Osteoblast (primary cell): ENCODE measurements around the gene DOCK11. TPM values are rescaled to one million over a fixed set of nuclear protein-coding genes. Genes with fewer than 3 reads are reported as not detected.

ENCODE experiments used
- DNase-seq: peaks from one replicate; pipeline ENCODE4 v3.0.0; 2011; ENCODE audit warnings: low spot score, mixed read lengths; ENCODE audit not compliant: insufficient read length; ENCODE audit errors: missing footprints
- H2AFZ ChIP-seq: 2 replicates; pipeline ENCODE4 v1.6.0; 2011; ENCODE audit warnings: mild to moderate bottlenecking, low read length
- H3K27ac ChIP-seq: 2 replicates; pipeline ENCODE4 v1.5.1; 2011; ENCODE audit warnings: mild to moderate bottlenecking, low read depth, low read length, moderate library complexity
- H3K27me3 ChIP-seq: 2 replicates; pipeline ENCODE4 v1.6.0; 2012; ENCODE audit warnings: mild to moderate bottlenecking, control low read depth, inconsistent platforms, low read length, moderate library complexity; ENCODE audit not compliant: insufficient read depth
- H3K36me3 ChIP-seq: 2 replicates; pipeline ENCODE4 v1.5.1; 2011; ENCODE audit warnings: mild to moderate bottlenecking, low read length, control low read depth, moderate library complexity; ENCODE audit not compliant: insufficient read depth
- H3K4me1 ChIP-seq: 2 replicates; pipeline ENCODE4 v1.5.1; 2011; ENCODE audit warnings: mild to moderate bottlenecking, low read length, control low read depth, moderate library complexity; ENCODE audit not compliant: insufficient read depth
- H3K4me2 ChIP-seq: 2 replicates; pipeline ENCODE4 v1.6.0; 2011; ENCODE audit warnings: mild to moderate bottlenecking, low read length; ENCODE audit not compliant: insufficient read depth
- H3K4me3 ChIP-seq: fragments of 200-600 bp; sonication (generic); 3 replicates; pipeline ENCODE4 v1.5.1; 2012; ENCODE audit warnings: mild to moderate bottlenecking, low read length, inconsistent platforms; ENCODE audit not compliant: insufficient read depth
- H3K79me2 ChIP-seq: 2 replicates; pipeline ENCODE4 v1.6.0; 2012; ENCODE audit warnings: mild to moderate bottlenecking, low read length, control low read depth, inconsistent platforms; ENCODE audit not compliant: insufficient read depth
- H3K9me3 ChIP-seq: 2 replicates; pipeline ENCODE4 v1.5.1; 2011; ENCODE audit warnings: low read depth, low read length, control low read depth
- H4K20me1 ChIP-seq: 2 replicates; pipeline ENCODE4 v1.6.0; 2012; ENCODE audit warnings: mild to moderate bottlenecking, low read length, control low read depth; ENCODE audit not compliant: insufficient read depth
- total RNA-seq: library from RNA; depleted of rRNA; stranded (reverse); fragments of >200 nt; gene quantifications from 2 replicates; pipeline ENCODE4 v1.2.3, GENCODE V29; 2012
- TF ChIP-seq, protein P1 (sequence below): IDR thresholded peaks from 2 replicates; pipeline ENCODE4 v1.5.1; 2011; ENCODE audit warnings: mild to moderate bottlenecking, low read depth, low read length, moderate library complexity; ENCODE audit errors: extremely low read depth

The DOCK11 gene
- total RNA-seq, 1 donor = 26.4 TPM

DNA sequence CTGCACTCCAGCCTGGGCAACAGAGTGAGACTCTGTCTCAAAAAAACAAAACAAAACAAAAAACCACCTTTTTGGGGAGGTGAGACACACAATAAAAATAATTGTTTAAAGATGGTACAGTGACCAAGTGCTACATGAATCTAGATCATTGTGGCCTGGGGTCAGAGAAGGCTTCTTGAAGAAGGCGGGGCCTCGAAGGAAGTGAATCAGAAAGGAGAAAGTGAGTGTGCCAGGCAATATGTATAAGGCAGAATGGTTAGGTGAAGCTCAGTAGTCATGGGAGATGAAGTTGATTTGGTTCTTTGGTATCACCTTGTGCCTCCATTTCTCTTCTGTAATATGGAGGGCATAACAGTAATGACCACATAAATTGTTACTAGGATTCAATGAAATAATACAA is 58.9 kb downstream of the DOCK11 start:
- H3K9me3 ChIP-seq = no peaks in the 10 kb centered on the region
- H3K4me3 ChIP-seq = no peak overlapping the region
- H3K27ac ChIP-seq = no peak overlapping the region
- H3K4me2 ChIP-seq = no peak overlapping the region
- H3K27me3 ChIP-seq = no peaks in the 10 kb centered on the region
- no peaks in the 10 kb centered on the region for H3K36me3 ChIP-seq
- peaks cover 8% of the 10 kb centered on the region for H3K4me1 ChIP-seq
- TF ChIP-seq, protein P1, sequence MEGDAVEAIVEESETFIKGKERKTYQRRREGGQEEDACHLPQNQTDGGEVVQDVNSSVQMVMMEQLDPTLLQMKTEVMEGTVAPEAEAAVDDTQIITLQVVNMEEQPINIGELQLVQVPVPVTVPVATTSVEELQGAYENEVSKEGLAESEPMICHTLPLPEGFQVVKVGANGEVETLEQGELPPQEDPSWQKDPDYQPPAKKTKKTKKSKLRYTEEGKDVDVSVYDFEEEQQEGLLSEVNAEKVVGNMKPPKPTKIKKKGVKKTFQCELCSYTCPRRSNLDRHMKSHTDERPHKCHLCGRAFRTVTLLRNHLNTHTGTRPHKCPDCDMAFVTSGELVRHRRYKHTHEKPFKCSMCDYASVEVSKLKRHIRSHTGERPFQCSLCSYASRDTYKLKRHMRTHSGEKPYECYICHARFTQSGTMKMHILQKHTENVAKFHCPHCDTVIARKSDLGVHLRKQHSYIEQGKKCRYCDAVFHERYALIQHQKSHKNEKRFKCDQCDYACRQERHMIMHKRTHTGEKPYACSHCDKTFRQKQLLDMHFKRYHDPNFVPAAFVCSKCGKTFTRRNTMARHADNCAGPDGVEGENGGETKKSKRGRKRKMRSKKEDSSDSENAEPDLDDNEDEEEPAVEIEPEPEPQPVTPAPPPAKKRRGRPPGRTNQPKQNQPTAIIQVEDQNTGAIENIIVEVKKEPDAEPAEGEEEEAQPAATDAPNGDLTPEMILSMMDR = no peak
- H2AFZ ChIP-seq = no peak overlapping the region
- no peaks in the 10 kb centered on the region for H3K79me2 ChIP-seq
- no peaks in the 10 kb centered on the region for H4K20me1 ChIP-seq
- no peak for DNase-seq

DNA sequence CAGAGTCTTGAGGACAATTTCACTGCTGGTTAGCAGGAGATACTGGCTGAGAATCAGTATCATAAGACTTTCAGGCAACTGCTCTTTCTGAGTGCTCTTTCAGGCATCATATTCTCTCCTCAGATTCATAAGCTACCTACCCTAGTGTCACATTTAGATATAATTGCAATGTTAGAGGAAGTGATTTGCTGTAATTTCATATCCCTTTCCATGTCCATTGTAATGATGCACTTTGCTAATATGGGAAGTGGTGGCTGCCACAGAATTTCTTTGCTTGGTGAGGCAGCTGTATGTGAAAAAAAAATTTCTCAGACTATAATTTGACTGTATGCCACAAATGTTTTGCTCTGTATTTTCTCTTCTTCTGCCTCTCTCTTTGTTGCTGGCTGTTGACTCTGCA is 63.3 kb downstream of the DOCK11 start:
- H2AFZ ChIP-seq = no peak overlapping the region
- H3K27me3 ChIP-seq = no peaks in the 10 kb centered on the region
- no peaks in the 10 kb centered on the region for H3K4me1 ChIP-seq
- no peak overlapping the region for H3K4me2 ChIP-seq
- TF ChIP-seq, protein P1 = no peak
- no peak for DNase-seq
- H3K27ac ChIP-seq = no peak overlapping the region
- no peaks in the 10 kb centered on the region for H3K9me3 ChIP-seq
- no peaks in the 10 kb centered on the region for H3K79me2 ChIP-seq
- H4K20me1 ChIP-seq = no peaks in the 10 kb centered on the region
- H3K36me3 ChIP-seq = no peaks in the 10 kb centered on the region
- H3K4me3 ChIP-seq = no peak overlapping the region

DNA sequence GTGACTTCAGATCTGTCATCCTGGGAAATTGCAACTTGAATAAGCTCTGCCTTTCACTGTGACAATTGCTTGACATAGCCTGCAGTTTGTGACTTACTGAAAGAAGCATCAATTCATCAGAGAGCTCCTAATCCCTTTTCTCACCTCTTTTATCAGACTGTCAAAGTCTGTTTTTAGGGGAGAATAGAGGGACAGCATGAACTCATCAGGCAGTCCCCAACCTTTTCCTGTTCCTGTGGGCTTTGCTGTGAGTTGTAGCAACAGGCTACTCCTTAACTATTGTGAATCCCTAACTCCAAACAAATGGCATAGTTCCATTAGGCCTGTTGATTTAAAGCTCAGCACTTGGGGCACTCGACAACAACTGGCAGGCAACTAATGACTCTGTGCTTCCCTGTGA is 64.9 kb downstream of the DOCK11 start:
- Histone ChIP-seq H3K4me2 (no peak overlapping the region), H3K4me3 (no peak overlapping the region), H3K36me3 (no peaks in the 10 kb centered on the region), H3K4me1 (no peaks in the 10 kb centered on the region), H2AFZ (no peak overlapping the region), H3K27ac (no peak overlapping the region), H3K79me2 (no peaks in the 10 kb centered on the region), H3K9me3 (no peaks in the 10 kb centered on the region), H3K27me3 (no peaks in the 10 kb centered on the region), H4K20me1 (no peaks in the 10 kb centered on the region)
- TF ChIP-seq, protein P1 = no peak
- DNase-seq = no peak

DNA sequence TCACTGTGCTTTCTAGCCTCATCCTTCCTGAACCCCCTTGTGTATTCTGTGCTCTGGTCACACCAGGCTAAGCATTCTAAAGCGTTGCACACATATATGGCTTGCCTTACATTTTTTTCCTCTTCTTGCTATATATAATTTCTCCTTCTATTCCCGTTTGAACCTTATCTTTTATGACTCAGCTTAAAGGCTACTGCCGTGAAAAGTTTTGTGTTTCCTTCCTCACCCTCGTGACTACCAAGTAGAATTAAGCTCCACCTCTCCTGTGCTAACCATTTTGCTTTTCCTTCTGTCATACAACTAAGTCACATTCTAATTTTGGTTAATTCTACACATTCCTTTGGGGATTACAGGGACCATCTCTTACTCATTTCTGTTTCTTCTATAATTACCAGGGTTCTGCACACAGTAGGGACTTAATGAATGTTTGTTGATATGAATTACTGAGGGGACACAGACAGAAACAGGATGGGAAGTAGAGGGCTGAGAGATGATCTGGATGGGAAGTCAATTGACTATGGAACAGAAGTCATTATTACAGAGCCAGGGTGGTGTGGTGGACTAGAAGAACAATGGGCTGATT is 67.1 kb downstream of the DOCK11 start:
- Histone ChIP-seq H3K4me3 (no peak overlapping the region), H3K36me3 (no peaks in the 10 kb centered on the region), H3K27ac (no peak overlapping the region), H3K4me1 (no peaks in the 10 kb centered on the region), H3K4me2 (no peak overlapping the region), H3K79me2 (no peaks in the 10 kb centered on the region), H2AFZ (no peak overlapping the region), H3K9me3 (no peaks in the 10 kb centered on the region), H3K27me3 (no peaks in the 10 kb centered on the region), H4K20me1 (no peaks in the 10 kb centered on the region)
- DNase-seq = no peak
- TF ChIP-seq, protein P1 = no peak
